ENCODE measurements around the gene R3HDML.

GRCh38 chr20:44291754-44292153 is 45.1 kb upstream of the R3HDML start:
- no peak for TF ChIP-seq POLR2A (IDR thresholded peaks at IDR 0.05; ENCODE audit: low read length)
- no peak for TF ChIP-seq GATA1 (IDR thresholded peaks at IDR 0.05; ENCODE audit: low read depth, low read length)

All from erythroblast (primary cell).